CD4-positive, alpha-beta memory T cell (primary cell): ENCODE measurements around the gene USB1. TPM values are rescaled to one million over a fixed set of nuclear protein-coding genes. Genes with fewer than 3 reads are reported as not detected.
A peak's percentile ranks its signal among the peaks of the same experiment; 100 is the strongest.

Experiments used
- CTCF ChIA-PET: fragments of 350-600 bp; sonication (Branson Sonifier 250); formaldehyde crosslinking; loops from one replicate; lab custom pipeline; 2021; ENCODE audit warnings: inconsistent platforms; ENCODE audit not compliant: partially characterized antibody; lab: Charles Lee
- POLR2A ChIA-PET: fragments of 350-600 bp; sonication (Branson Sonifier 250); formaldehyde crosslinking; loops from one replicate; lab custom pipeline; 2021; ENCODE audit not compliant: partially characterized antibody; lab: Charles Lee
- DNase-seq, 5 donors: peaks; one replicate each; pipeline versions ENCODE4 v3.0.0 to v3.0.0-alpha.2; 2020 to 2022; ENCODE audit warnings: mixed read lengths in 1 of 5
- H3K27ac ChIP-seq: one replicate; pipeline ENCODE4 v1.7.0; 2013; ENCODE audit warnings: low read depth, low read length
- H3K27me3 ChIP-seq: 2 replicates; pipeline ENCODE4 v1.7.0; 2013; ENCODE audit warnings: mild to moderate bottlenecking, low read length, moderate library complexity; ENCODE audit not compliant: insufficient read depth
- H3K36me3 ChIP-seq: 2 replicates; pipeline ENCODE4 v1.7.0; 2013; ENCODE audit warnings: mild to moderate bottlenecking, low read length, moderate library complexity; ENCODE audit not compliant: insufficient read depth
- H3K4me1 ChIP-seq: 2 replicates; pipeline ENCODE4 v1.7.0; 2013; ENCODE audit warnings: mild to moderate bottlenecking, low read length, moderate library complexity; ENCODE audit not compliant: insufficient read depth
- H3K4me3 ChIP-seq, 2 donors: one replicate each; pipeline ENCODE4 v1.7.0; 2013; ENCODE audit warnings: low read length in 2 of 2, mild to moderate bottlenecking in 1 of 2
- H3K9me3 ChIP-seq, 2 donors: one replicate each; pipeline ENCODE4 v1.7.0; 2013; ENCODE audit warnings: low read length in 2 of 2, control low read depth in 1 of 2; ENCODE audit not compliant: control insufficient read depth in 1 of 2
- H3K27ac Mint-ChIP-seq, 7 donors: one replicate each; pipeline ENCODE4 v1.8.0; 2020 to 2021; ENCODE audit warnings: mixed read lengths in 7 of 7, mild to moderate bottlenecking in 6 of 7, inconsistent platforms in 3 of 7, moderate library complexity in 3 of 7
- H3K27me3 Mint-ChIP-seq, 2 donors: one replicate each; pipeline ENCODE4 v1.8.0; 2020 to 2021; ENCODE audit warnings: mixed read lengths in 2 of 2
- H3K36me3 Mint-ChIP-seq, 2 donors: one replicate each; pipeline ENCODE4 v1.8.0; 2020 to 2021; ENCODE audit warnings: mixed read lengths in 2 of 2, inconsistent platforms in 1 of 2, mild to moderate bottlenecking in 1 of 2
- H3K4me1 Mint-ChIP-seq, 4 donors: one replicate each; pipeline ENCODE4 v1.8.0; 2020 to 2021; ENCODE audit warnings: mixed read lengths in 4 of 4, mild to moderate bottlenecking in 1 of 4
- H3K4me3 Mint-ChIP-seq, 8 donors: one replicate each; pipeline ENCODE4 v1.8.0; 2020 to 2021; ENCODE audit warnings: mixed read lengths in 8 of 8, mild to moderate bottlenecking in 7 of 8, moderate library complexity in 6 of 8, inconsistent platforms in 3 of 8
- H3K9me3 Mint-ChIP-seq, 8 donors: one replicate each; pipeline ENCODE4 v1.8.0; 2020 to 2021; ENCODE audit warnings: mixed read lengths in 8 of 8, mild to moderate bottlenecking in 5 of 8, inconsistent platforms in 3 of 8, moderate library complexity in 1 of 8
- intact Hi-C: fragments of 100-400 bp; cut with micrococcal nuclease; formaldehyde crosslinking; loops from one replicate; pipeline ENCODE4 v1.15.1; 2023
- polyA plus RNA-seq, 2 donors: library from polyadenylated mRNA; unstranded; fragments of 300-500 nt; fragmentation: Illumina TruSeq; gene quantifications; one replicate each; pipeline ENCODE4 v1.2.3, GENCODE V29; 2021
- total RNA-seq, 2 experiments: library from RNA; stranded (reverse); gene quantifications; one replicate each; pipeline ENCODE4 v1.2.3, GENCODE V29; 2021

The USB1 gene
- total and polyA plus RNA-seq, 4 experiments from 2014 or later, result 35.3 to 45.2 (median 37.9) TPM

DNA sequence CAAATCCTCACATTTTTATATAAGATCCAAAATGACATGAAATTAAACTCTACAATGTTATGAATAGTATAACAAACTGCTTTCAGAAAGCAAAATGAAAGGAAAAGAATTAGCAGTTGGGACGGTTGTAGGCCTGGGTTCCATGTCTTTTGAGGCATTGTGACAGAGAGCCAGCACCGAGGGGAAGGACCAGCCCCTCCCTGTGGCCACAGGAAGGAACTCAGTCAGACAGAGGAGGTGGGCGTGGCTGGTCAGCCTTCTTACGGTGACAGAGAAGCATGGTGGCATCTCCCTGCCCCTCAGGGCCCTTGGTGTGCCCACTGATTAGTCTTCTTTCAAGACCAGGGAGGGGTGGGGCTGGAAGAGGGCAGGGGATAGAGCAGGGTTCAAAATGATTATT, 6.4 kb upstream of the USB1 start:
- Mint-ChIP-seq H3K27me3 (no peaks in the 10 kb centered on the region), H3K4me3 (peak overlapping the region in 7 of 8 donors; percentile 21 to 64 (median 46)), H3K27ac (peak overlapping the region; percentile 41 to 89 (median 84)), H3K36me3 (peaks cover 14 to 43% of the 10 kb centered on the region in 2 donors), H3K4me1 (peaks cover 28 to 65% (median 44%) of the 10 kb centered on the region in 4 donors), H3K9me3 (peaks cover 0 to 3% (median 0%) of the 10 kb centered on the region in 8 donors)
- CTCF ChIA-PET, result no interaction called here
- DNase-seq, result peak; percentile 26 to 62 (median 36)
- Histone ChIP-seq H3K4me1 (peaks cover 69% of the 10 kb centered on the region), H3K9me3 (no peaks in the 10 kb centered on the region), H3K4me3 (no peak overlapping the region), H3K27me3 (no peaks in the 10 kb centered on the region), H3K27ac (peak overlapping the region; percentile 41), H3K36me3 (peaks cover 19% of the 10 kb centered on the region)
- intact Hi-C loops, result no loop called here
- POLR2A ChIA-PET, result interaction anchor here (1.3 kb wide), 1 partner anchor 135 kb away, joined by 4 read pairs; the partner anchor contains the start of gene CFAP20

DNA sequence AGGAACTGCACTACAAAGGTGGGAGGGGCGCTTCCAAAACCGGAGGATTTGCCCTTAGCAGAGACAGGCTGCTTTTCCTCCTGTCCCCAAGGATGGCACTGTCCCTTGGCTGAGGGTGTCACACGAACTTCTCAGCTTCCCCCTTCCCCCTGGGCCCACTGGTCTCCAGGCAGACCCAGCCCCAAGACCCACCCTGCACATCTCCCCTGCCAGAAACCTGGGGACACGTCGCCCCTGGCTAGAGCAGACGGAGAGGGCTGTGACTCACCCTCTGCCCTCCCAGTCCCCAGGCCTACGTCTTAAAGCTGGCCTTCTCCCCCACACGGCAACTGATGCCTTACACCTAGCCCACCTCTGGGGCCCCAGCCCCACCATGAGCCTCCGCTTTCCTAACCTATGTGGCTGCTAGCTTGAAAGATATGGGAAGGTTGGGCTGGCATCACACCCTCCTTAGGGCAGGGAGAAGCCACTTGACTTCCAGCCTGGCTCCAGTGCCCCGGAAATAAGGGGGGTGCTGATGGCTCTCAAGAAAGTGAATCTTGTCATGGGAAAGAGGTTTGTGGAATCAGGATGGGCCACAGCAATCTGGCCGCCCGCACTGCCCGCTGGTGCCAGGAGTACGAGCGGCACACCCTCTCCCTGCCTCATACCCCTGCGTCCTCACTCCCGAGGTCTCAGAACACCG, 5.3 kb upstream of the USB1 start:
- H3K27ac Mint-ChIP-seq, result peak overlapping the region; percentile 61 to 89 (median 78)
- H3K4me3 Mint-ChIP-seq, result peak overlapping the region in 4 of 8 donors; percentile 12 to 31 (median 22)
- intact Hi-C loops, result no loop called here
- no peaks in the 10 kb centered on the region for H3K9me3 ChIP-seq
- H3K4me1 ChIP-seq, result peaks cover 69% of the 10 kb centered on the region
- H3K4me3 ChIP-seq, result no peak overlapping the region
- peaks cover 19% of the 10 kb centered on the region for H3K36me3 ChIP-seq
- ChIA-PET POLR2A (interaction anchor here (1.3 to 6.7 kb wide), 2 partner anchors 9 to 134 kb away, joined by 4 to 83 read pairs; partner anchors contain the start of gene CFAP20), CTCF (interaction anchor here (0.6 to 0.7 kb wide), 2 partner anchors 97 to 104 kb away, joined by 3 to 4 read pairs; no protein-coding TSS in a partner anchor)
- H3K27me3 Mint-ChIP-seq, result no peaks in the 10 kb centered on the region
- peaks cover 28 to 66% (median 44%) of the 10 kb centered on the region in 4 donors for H3K4me1 Mint-ChIP-seq
- peak overlapping the region; percentile 41 for H3K27ac ChIP-seq
- H3K27me3 ChIP-seq, result no peaks in the 10 kb centered on the region
- peaks cover 14 to 43% of the 10 kb centered on the region in 2 donors for H3K36me3 Mint-ChIP-seq
- DNase-seq, result no peak
- H3K9me3 Mint-ChIP-seq, result peaks cover 0 to 3% (median 0%) of the 10 kb centered on the region in 8 donors

DNA sequence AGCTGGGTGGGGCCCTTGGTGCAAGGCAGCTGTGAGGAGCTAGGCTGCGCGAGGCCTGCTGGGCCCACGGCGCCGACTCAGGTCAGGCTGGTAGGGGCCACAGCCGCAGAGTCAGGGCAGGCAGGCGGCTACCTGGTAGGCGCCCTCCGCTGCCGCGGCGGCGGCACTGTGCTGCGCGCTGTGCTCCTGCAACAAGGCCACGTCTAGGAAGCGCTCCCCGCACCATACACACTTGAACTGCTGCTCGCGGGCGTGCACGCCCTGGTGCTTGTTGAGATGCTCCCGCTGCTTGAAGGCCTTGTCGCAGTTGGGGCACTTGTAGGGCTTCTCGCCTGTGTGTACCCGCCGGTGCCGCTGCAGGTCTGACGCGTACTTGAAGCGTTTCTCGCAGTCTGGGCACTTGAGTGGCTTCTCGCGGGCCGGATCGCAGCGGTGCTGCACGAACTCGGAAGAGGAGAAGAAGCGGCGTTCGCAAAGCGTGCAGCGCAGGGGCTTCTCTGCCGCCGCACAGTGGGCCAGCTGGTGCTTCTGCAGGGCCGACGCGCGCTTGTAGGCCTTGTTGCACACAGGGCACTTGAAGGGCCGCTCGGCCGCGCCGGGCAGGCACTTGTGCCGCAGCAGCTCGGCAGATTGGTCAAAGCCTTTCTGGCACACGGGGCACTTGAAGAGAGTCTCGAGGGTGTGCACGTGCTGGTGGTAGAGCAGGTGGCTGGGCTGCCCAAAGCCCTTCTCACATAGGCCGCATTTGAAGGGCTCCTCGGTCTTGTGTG, 4.6 kb upstream of the USB1 start:
- Mint-ChIP-seq H3K4me3 (peak overlapping the region in 3 of 8 donors; percentile 29 to 86 (median 73)), H3K9me3 (peaks cover 0 to 3% (median 0%) of the 10 kb centered on the region in 8 donors), H3K4me1 (peaks cover 28 to 73% (median 47%) of the 10 kb centered on the region in 4 donors), H3K27ac (peak overlapping the region in 3 of 7 donors; percentile 35 to 76 (median 52)), H3K27me3 (no peaks in the 10 kb centered on the region), H3K36me3 (peaks cover 14 to 45% of the 10 kb centered on the region in 2 donors)
- Histone ChIP-seq H3K36me3 (peaks cover 19% of the 10 kb centered on the region), H3K27me3 (no peaks in the 10 kb centered on the region), H3K9me3 (no peaks in the 10 kb centered on the region), H3K4me1 (peaks cover 70% of the 10 kb centered on the region), H3K27ac (peak overlapping the region; percentile 41), H3K4me3 (no peak overlapping the region)
- intact Hi-C loops, result no loop called here
- DNase-seq, result no peak
- ChIA-PET CTCF (interaction anchor here (1.0 to 12.6 kb wide), 3 partner anchors 10 to 491 kb away, joined by 3 to 115 read pairs (median 18); no protein-coding TSS in a partner anchor), POLR2A (interaction anchor here (6.7 kb wide), 1 partner anchor 10 kb away, joined by 83 read pairs; no protein-coding TSS in a partner anchor)

DNA sequence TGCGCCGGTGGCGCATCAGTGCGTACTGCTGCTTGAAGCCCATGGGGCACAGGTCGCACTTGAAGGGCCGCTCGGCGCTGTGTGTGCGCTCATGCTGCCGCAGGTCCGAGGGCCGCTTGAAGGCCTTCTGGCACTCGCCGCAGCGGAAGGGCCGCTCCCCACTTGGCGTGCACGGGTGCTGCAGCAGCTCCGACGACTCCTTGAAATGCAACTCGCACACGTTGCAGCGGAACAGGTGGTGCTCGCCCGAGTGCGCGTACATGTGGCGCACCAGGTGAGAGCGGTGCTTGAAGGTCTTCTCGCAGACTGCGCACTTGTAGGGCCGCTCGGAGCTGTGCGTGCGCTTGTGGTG, 4.1 kb upstream of the USB1 start:
- Mint-ChIP-seq H3K4me1 (peaks cover 34 to 79% (median 52%) of the 10 kb centered on the region in 4 donors), H3K9me3 (peaks cover 0 to 3% (median 0%) of the 10 kb centered on the region in 8 donors), H3K27me3 (no peaks in the 10 kb centered on the region), H3K4me3 (peak overlapping the region in 3 of 8 donors; percentile 58 to 86 (median 73)), H3K27ac (peak overlapping the region in 5 of 7 donors; percentile 35 to 79 (median 72)), H3K36me3 (peaks cover 14 to 48% of the 10 kb centered on the region in 2 donors)
- intact Hi-C loops, result no loop called here
- no peak overlapping the region for H3K4me3 ChIP-seq
- POLR2A ChIA-PET, result interaction anchor here (2.2 to 6.7 kb wide), 2 partner anchors 11 to 187 kb away, joined by 10 to 83 read pairs; no protein-coding TSS in a partner anchor
- H3K36me3 ChIP-seq, result peaks cover 19% of the 10 kb centered on the region
- peak overlapping the region; percentile 19 for H3K27ac ChIP-seq
- DNase-seq, result no peak
- H3K27me3 ChIP-seq, result no peaks in the 10 kb centered on the region
- no peaks in the 10 kb centered on the region for H3K9me3 ChIP-seq
- CTCF ChIA-PET, result interaction anchor here (1.0 to 12.6 kb wide), 3 partner anchors 11 to 490 kb away, joined by 3 to 115 read pairs (median 18); no protein-coding TSS in a partner anchor
- peaks cover 75% of the 10 kb centered on the region for H3K4me1 ChIP-seq

DNA sequence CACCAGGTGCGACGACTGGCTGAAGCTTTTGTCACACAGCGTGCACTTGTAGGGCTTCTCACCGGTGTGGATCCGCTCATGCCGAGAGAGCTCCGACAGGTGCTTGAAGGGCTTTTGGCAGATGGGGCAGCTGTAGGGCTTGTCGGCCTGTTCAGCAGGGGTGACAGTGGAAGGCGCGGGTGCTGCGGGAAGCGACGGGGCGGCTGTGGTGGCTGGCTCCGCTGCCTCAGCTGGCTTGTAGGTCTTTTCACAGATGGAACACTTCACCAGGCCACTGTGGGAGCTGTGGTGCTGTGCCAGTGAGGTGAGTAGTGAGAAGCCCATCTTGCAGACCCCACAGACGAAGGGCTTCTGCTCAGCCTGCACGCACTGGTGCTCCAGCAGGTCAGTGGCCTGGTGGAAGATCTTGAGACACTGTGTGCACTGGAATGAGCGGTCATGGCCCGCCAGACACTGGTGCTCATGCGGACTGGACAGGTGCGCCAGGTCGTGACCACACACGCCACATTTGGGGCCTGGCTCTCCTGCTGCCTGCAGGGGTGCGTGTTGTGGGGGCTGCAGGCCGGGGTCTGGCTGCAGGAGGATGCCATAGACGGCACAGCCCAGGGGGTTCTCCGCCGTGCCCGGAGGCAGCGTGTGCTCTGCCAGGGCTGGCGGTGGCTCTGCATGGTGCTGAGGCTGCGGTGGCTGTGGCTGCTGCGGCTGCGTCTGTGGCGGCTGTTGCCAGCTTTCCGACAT, 3.5 kb upstream of the USB1 start:
- H3K27me3 ChIP-seq, result no peaks in the 10 kb centered on the region
- DNase-seq, result no peak
- H3K9me3 ChIP-seq, result no peaks in the 10 kb centered on the region
- Mint-ChIP-seq H3K4me3 (peak overlapping the region; percentile 62 to 88 (median 82)), H3K36me3 (peaks cover 14 to 49% of the 10 kb centered on the region in 2 donors), H3K27me3 (no peaks in the 10 kb centered on the region), H3K4me1 (peaks cover 36 to 79% (median 52%) of the 10 kb centered on the region in 4 donors), H3K9me3 (peaks cover 0 to 3% (median 0%) of the 10 kb centered on the region in 8 donors), H3K27ac (peak overlapping the region; percentile 70 to 94 (median 85))
- peak overlapping the region in 1 of 2 donors; percentile 38 for H3K4me3 ChIP-seq
- intact Hi-C loops, result no loop called here
- peak overlapping the region; percentile 75 for H3K27ac ChIP-seq
- ChIA-PET POLR2A (interaction anchor here (0.8 to 6.7 kb wide), 4 partner anchors 11 to 187 kb away, joined by 3 to 83 read pairs (median 8); no protein-coding TSS in a partner anchor), CTCF (interaction anchor here (1.0 to 12.6 kb wide), 8 partner anchors 11 to 490 kb away, joined by 3 to 115 read pairs (median 4); a partner anchor contains a TSS)
- peaks cover 19% of the 10 kb centered on the region for H3K36me3 ChIP-seq
- H3K4me1 ChIP-seq, result peaks cover 77% of the 10 kb centered on the region

DNA sequence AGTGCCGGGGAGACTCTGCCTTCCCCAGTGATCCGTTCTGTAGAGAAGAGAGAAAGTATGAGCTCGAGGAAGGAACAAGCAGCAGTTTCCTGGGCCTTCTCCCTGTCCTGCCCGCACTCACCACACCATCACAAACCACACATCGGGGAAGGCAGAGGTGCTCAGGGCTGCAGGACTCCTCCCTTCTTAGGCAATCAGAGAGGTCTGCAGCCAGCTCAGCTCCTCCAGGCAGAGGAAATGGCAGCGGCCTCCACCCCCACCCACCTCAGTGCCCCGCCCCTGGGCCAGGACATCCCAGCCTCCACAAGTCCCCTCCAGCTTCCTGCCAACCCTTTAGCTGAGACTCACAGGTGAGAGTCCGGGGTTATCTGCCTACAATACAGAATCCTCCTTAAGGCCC, 2.7 kb upstream of the USB1 start:
- H3K4me1 Mint-ChIP-seq, result peaks cover 36 to 80% (median 51%) of the 10 kb centered on the region in 4 donors
- peaks cover 71% of the 10 kb centered on the region for H3K4me1 ChIP-seq

More for the DNA sequence above, 2.7 kb upstream of the USB1 start:
- no peaks in the 10 kb centered on the region for H3K27me3 ChIP-seq
- ChIA-PET CTCF (interaction anchor here (0.9 to 12.6 kb wide), 9 partner anchors 12 to 394 kb away, joined by 3 to 115 read pairs (median 4); partner anchors contain the start of gene GINS3), POLR2A (interaction anchor here (0.5 to 6.7 kb wide), 10 partner anchors 12 to 394 kb away, joined by 3 to 83 read pairs (median 4); partner anchors contain the start of genes CFAP20, GINS3 and KATNB1)
- Mint-ChIP-seq H3K9me3 (peaks cover 0 to 3% (median 0%) of the 10 kb centered on the region in 8 donors), H3K36me3 (peaks cover 14 to 50% of the 10 kb centered on the region in 2 donors), H3K4me3 (peak overlapping the region; percentile 71 to 89 (median 86)), H3K27me3 (no peaks in the 10 kb centered on the region), H3K27ac (peak overlapping the region; percentile 79 to 94 (median 90))
- H3K27ac ChIP-seq, result peak overlapping the region; percentile 75
- no peaks in the 10 kb centered on the region for H3K9me3 ChIP-seq
- intact Hi-C loops, result no loop called here
- peak overlapping the region in 1 of 2 donors; percentile 38 for H3K4me3 ChIP-seq
- H3K36me3 ChIP-seq, result peaks cover 19% of the 10 kb centered on the region
- DNase-seq, result peak; percentile 49 to 78 (median 55)
